GM23338 (cell line): ENCODE measurements around the gene EVI5. TPM values are rescaled to one million over a fixed set of nuclear protein-coding genes. Genes with fewer than 3 reads are reported as not detected.

Experiments used
- CREB1 ChIP-seq: fragments of 250-450 bp; sonication (Bioruptor Pico); IDR thresholded peaks from 2 replicates; pipeline ENCODE4 v1.5.0; 2020; ENCODE audit warnings: low read depth, mild to moderate bottlenecking, moderate library complexity
- EZH2phosphoT487 ChIP-seq: fragments of 200-600 bp; sonication (generic); IDR thresholded peaks from one replicate; pipeline ENCODE4 v1.8.1; 2018; ENCODE audit warnings: antibody characterized with exemption; ENCODE audit not compliant: unreplicated experiment
- NANOG ChIP-seq: IDR thresholded peaks from 2 replicates; pipeline ENCODE4 v1.6.1; 2016; ENCODE audit warnings: antibody characterized with exemption, borderline replicate concordance
- POLR2AphosphoS5 ChIP-seq: IDR thresholded peaks from 2 replicates; pipeline ENCODE4 v1.6.1; 2016; ENCODE audit warnings: antibody characterized with exemption, low read depth
- ZNF331 ChIP-seq: fragments of 250-450 bp; sonication (Bioruptor Pico); IDR thresholded peaks from 2 replicates; pipeline ENCODE4 v1.5.0; 2020; ENCODE audit warnings: low read depth, mild to moderate bottlenecking, moderate library complexity
- polyA plus RNA-seq: library from polyadenylated mRNA; unstranded; fragments of >200 nt; fragmentation: Nextera tagmentation; extraction: Ambion mirVana; gene quantifications from 2 replicates; pipeline ENCODE4 v1.2.1, GENCODE V29; 2016
- total RNA-seq: library from RNA; depleted of rRNA; stranded (reverse); fragments of >200 nt; shearing (Covaris generic); gene quantifications from 2 replicates; pipeline ENCODE4 v1.2.3, GENCODE V29; 2014
- TF ChIP-seq, protein P1 (sequence below): fragments of 250-450 bp; sonication (Bioruptor Pico); IDR thresholded peaks from 2 replicates; pipeline ENCODE4 v1.5.0; 2020; ENCODE audit warnings: mild to moderate bottlenecking, moderate library complexity
- TF ChIP-seq, protein P2 (sequence below): IDR thresholded peaks from one replicate; pipeline ENCODE4 v1.6.1; 2018; ENCODE audit warnings: antibody characterized with exemption; ENCODE audit not compliant: unreplicated experiment

The EVI5 gene
- total and polyA plus RNA-seq, 2 experiments from 2014 or later = 15.6 to 24.8 TPM

DNA sequence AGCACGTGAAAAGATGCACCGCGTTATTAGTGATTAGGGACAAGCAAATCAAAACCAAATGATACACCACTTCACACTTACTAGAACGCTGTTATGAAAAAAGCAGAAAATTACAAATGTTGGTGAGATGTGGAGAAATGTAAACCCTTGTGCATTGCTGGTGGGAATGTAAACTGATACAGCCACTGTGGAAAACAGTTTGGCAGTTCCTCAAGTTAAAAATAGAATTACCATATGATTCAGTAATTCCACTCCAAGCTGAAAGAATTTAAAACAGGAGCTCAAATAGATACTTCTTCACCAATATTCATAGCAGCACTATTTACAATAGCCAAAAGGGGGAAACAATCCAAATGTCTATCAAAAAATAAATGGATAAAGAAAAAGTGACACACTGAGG, 10.3 kb upstream of the EVI5 start (continued):
- TF ChIP-seq, protein P1, sequence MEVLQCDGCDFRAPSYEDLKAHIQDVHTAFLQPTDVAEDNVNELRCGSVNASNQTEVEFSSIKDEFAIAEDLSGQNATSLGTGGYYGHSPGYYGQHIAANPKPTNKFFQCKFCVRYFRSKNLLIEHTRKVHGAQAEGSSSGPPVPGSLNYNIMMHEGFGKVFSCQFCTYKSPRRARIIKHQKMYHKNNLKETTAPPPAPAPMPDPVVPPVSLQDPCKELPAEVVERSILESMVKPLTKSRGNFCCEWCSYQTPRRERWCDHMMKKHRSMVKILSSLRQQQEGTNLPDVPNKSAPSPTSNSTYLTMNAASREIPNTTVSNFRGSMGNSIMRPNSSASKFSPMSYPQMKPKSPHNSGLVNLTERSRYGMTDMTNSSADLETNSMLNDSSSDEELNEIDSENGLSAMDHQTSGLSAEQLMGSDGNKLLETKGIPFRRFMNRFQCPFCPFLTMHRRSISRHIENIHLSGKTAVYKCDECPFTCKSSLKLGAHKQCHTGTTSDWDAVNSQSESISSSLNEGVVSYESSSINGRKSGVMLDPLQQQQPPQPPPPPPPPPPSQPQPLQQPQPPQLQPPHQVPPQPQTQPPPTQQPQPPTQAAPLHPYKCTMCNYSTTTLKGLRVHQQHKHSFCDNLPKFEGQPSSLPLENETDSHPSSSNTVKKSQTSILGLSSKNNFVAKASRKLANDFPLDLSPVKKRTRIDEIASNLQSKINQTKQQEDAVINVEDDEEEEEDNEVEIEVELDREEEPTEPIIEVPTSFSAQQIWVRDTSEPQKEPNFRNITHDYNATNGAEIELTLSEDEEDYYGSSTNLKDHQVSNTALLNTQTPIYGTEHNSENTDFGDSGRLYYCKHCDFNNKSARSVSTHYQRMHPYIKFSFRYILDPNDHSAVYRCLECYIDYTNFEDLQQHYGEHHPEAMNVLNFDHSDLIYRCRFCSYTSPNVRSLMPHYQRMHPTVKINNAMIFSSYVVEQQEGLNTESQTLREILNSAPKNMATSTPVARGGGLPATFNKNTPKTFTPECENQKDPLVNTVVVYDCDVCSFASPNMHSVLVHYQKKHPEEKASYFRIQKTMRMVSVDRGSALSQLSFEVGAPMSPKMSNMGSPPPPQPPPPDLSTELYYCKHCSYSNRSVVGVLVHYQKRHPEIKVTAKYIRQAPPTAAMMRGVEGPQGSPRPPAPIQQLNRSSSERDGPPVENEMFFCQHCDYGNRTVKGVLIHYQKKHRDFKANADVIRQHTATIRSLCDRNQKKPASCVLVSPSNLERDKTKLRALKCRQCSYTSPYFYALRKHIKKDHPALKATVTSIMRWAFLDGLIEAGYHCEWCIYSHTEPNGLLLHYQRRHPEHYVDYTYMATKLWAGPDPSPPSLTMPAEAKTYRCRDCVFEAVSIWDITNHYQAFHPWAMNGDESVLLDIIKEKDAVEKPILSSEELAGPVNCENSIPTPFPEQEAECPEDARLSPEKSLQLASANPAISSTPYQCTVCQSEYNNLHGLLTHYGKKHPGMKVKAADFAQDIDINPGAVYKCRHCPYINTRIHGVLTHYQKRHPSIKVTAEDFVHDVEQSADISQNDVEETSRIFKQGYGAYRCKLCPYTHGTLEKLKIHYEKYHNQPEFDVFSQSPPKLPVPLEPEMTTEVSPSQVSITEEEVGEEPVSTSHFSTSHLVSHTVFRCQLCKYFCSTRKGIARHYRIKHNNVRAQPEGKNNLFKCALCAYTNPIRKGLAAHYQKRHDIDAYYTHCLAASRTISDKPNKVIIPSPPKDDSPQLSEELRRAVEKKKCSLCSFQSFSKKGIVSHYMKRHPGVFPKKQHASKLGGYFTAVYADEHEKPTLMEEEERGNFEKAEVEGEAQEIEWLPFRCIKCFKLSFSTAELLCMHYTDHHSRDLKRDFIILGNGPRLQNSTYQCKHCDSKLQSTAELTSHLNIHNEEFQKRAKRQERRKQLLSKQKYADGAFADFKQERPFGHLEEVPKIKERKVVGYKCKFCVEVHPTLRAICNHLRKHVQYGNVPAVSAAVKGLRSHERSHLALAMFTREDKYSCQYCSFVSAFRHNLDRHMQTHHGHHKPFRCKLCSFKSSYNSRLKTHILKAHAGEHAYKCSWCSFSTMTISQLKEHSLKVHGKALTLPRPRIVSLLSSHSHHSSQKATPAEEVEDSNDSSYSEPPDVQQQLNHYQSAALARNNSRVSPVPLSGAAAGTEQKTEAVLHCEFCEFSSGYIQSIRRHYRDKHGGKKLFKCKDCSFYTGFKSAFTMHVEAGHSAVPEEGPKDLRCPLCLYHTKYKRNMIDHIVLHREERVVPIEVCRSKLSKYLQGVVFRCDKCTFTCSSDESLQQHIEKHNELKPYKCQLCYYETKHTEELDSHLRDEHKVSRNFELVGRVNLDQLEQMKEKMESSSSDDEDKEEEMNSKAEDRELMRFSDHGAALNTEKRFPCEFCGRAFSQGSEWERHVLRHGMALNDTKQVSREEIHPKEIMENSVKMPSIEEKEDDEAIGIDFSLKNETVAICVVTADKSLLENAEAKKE (CRISPR knock-in tag) = no peak
- TF ChIP-seq ZNF331 (CRISPR knock-in tag) = no peak
- TF ChIP-seq, protein P2, sequence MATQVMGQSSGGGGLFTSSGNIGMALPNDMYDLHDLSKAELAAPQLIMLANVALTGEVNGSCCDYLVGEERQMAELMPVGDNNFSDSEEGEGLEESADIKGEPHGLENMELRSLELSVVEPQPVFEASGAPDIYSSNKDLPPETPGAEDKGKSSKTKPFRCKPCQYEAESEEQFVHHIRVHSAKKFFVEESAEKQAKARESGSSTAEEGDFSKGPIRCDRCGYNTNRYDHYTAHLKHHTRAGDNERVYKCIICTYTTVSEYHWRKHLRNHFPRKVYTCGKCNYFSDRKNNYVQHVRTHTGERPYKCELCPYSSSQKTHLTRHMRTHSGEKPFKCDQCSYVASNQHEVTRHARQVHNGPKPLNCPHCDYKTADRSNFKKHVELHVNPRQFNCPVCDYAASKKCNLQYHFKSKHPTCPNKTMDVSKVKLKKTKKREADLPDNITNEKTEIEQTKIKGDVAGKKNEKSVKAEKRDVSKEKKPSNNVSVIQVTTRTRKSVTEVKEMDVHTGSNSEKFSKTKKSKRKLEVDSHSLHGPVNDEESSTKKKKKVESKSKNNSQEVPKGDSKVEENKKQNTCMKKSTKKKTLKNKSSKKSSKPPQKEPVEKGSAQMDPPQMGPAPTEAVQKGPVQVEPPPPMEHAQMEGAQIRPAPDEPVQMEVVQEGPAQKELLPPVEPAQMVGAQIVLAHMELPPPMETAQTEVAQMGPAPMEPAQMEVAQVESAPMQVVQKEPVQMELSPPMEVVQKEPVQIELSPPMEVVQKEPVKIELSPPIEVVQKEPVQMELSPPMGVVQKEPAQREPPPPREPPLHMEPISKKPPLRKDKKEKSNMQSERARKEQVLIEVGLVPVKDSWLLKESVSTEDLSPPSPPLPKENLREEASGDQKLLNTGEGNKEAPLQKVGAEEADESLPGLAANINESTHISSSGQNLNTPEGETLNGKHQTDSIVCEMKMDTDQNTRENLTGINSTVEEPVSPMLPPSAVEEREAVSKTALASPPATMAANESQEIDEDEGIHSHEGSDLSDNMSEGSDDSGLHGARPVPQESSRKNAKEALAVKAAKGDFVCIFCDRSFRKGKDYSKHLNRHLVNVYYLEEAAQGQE = no peak
- TF ChIP-seq NANOG = no peak
- TF ChIP-seq POLR2AphosphoS5 = no peak
- TF ChIP-seq EZH2phosphoT487 = no peak
- no peak for TF ChIP-seq CREB1 (CRISPR knock-in tag)
